Skeletal muscle tissue (tissue), 4 donors: ENCODE measurements around the gene BANF2. TPM values are rescaled to one million over a fixed set of nuclear protein-coding genes. Genes with fewer than 3 reads are reported as not detected.

Experiments used
- H3K27ac ChIP-seq: one replicate; pipeline ENCODE4 v1.7.0; 2013; ENCODE audit warnings: mild to moderate bottlenecking, low read depth, low read length, inconsistent platforms
- H3K27me3 ChIP-seq, 3 donors: one replicate each; pipeline ENCODE4 v1.7.0; 2013; ENCODE audit warnings: low read length in 3 of 3; ENCODE audit not compliant: control insufficient read depth in 3 of 3, insufficient read depth in 3 of 3
- H3K36me3 ChIP-seq, 3 donors: one replicate each; pipeline ENCODE4 v1.7.0; 2013; ENCODE audit warnings: low read length in 3 of 3; ENCODE audit not compliant: control insufficient read depth in 3 of 3, insufficient read depth in 3 of 3
- H3K4me1 ChIP-seq, 3 donors: one replicate each; pipeline ENCODE4 v1.7.0; 2013; ENCODE audit warnings: low read length in 3 of 3, mild to moderate bottlenecking in 3 of 3; ENCODE audit not compliant: control insufficient read depth in 3 of 3, insufficient read depth in 3 of 3
- H3K4me3 ChIP-seq, 3 donors: one replicate each; pipeline ENCODE4 v1.7.0; 2013; ENCODE audit warnings: low read length in 3 of 3
- H3K9ac ChIP-seq, 3 donors: one replicate each; pipeline ENCODE4 v1.7.0; 2013; ENCODE audit warnings: low read length in 3 of 3, mild to moderate bottlenecking in 3 of 3, moderate library complexity in 2 of 3, low read depth in 1 of 3
- H3K9me3 ChIP-seq, 3 donors: one replicate each; pipeline ENCODE4 v1.7.0; 2013; ENCODE audit warnings: low read length in 3 of 3; ENCODE audit not compliant: control insufficient read depth in 3 of 3
- total RNA-seq: library from RNA; depleted of rRNA; stranded (reverse); fragments of >200 nt; gene quantifications from one replicate; pipeline ENCODE4 v1.2.3, GENCODE V29; 2014
- donor health status: Osteomylitis.

BANF2 gene
- not detected for total RNA-seq

GRCh38 chr20:17699931-17700351 is at the start of gene BANF2:
TSS of gene BANF2 (plus strand) at chr20:17699966. CDS start at chr20:17725026, 25,060 bp downstream.
- H3K9ac ChIP-seq, result no peak within 1 kb of the TSS
- no peak within 1 kb of the TSS for H3K4me3 ChIP-seq
- H3K36me3 ChIP-seq, result no peaks in the 10 kb centered on the region
- no peaks in the 10 kb centered on the region for H3K27me3 ChIP-seq
- no peak within 1 kb of the TSS for H3K27ac ChIP-seq
- H3K9me3 ChIP-seq, result no peaks in the 10 kb centered on the region
- no peaks in the 10 kb centered on the region for H3K4me1 ChIP-seq

DNA sequence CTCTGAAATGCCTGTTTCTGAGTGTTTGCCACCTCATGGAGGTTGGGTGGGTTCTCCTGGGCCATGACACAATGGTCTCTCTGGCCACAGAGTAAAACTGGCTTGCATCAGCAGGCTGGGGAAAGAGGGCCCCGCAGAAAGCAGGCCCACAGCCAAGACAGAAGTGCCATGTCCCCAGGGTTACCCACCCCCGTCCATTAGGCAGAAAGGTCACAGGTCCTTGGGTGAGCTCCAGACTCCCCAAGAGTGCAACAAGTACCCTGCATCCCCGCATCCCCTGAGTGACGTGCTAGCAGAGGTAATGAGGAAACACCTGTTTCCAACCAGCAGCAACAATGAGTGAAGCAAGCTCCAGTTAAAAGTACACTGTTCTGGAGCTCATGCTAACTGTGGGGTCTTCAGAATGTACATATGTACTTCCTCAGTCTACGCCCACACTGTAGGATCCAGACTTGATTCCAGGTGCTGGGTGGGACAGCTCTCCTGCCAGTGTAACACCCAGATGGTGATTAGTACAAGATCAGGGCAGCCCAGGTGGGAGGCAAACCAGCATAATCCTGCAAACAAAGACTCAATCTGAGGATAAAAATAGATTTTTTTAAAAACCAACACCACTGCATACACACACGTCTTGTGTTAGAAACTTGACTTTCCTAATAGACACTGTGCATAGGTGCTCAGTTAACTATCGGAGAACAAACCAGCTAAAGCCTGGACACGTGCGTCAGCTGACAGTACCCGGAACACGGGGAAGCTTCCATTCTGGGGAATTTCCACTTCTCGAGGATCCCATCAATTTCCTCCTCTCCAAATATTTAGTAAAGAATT is 49.3 kb upstream of the BANF2 start:
- no peaks in the 10 kb centered on the region for H3K9me3 ChIP-seq
- peaks cover 0 to 8% (median 2%) of the 10 kb centered on the region in 3 donors for H3K36me3 ChIP-seq
- no peak overlapping the region for H3K4me3 ChIP-seq
- no peak overlapping the region for H3K27ac ChIP-seq
- H3K27me3 ChIP-seq, result no peaks in the 10 kb centered on the region
- H3K9ac ChIP-seq, result no peak overlapping the region
- peaks cover 51 to 54% (median 53%) of the 10 kb centered on the region in 3 donors for H3K4me1 ChIP-seq

GRCh38 chr20:17651129-17651759 is 48.5 kb upstream of the BANF2 start:
- no peak overlapping the region for H3K27ac ChIP-seq
- no peak overlapping the region for H3K9ac ChIP-seq
- no peaks in the 10 kb centered on the region for H3K9me3 ChIP-seq
- peaks cover 46 to 51% (median 48%) of the 10 kb centered on the region in 3 donors for H3K4me1 ChIP-seq
- H3K4me3 ChIP-seq, result no peak overlapping the region
- peaks cover 0 to 8% (median 2%) of the 10 kb centered on the region in 3 donors for H3K36me3 ChIP-seq
- H3K27me3 ChIP-seq, result no peaks in the 10 kb centered on the region

- Histone ChIP-seq H3K4me1 (peaks cover 42 to 48% (median 45%) of the 10 kb centered on the region in 3 donors), H3K9ac (peak overlapping the region in 1 of 3 donors; percentile 12), H3K27ac (no peak overlapping the region), H3K36me3 (peaks cover 0 to 8% (median 2%) of the 10 kb centered on the region in 3 donors), H3K4me3 (no peak overlapping the region), H3K27me3 (no peaks in the 10 kb centered on the region), H3K9me3 (no peaks in the 10 kb centered on the region)
Observed at GRCh38 chr20:17651760-17652388, 47.9 kb upstream of the BANF2 start.

DNA sequence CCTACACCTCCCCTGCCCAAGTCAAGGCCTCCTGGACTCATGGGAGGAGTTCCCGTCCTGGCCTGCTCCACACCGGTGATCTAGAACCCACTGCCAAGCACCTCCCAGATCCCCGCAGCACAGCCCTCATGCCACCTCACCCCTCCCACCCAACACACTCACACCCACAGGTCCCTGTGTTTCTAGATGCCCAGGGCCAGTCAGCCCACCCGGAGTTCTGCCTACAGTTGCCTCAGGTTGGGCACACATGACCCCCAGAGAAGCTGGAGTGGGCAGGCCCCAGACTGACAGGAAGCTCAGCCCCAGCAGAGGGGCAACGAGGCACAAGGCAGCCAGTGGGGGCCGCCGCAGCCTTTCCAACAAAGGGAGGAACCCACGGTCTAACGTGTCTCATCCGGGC is 47.4 kb upstream of the BANF2 start:
- H3K27ac ChIP-seq, result no peak overlapping the region
- peaks cover 0 to 8% (median 2%) of the 10 kb centered on the region in 3 donors for H3K36me3 ChIP-seq
- no peaks in the 10 kb centered on the region for H3K9me3 ChIP-seq
- no peak overlapping the region for H3K9ac ChIP-seq
- no peak overlapping the region for H3K4me3 ChIP-seq
- H3K27me3 ChIP-seq, result no peaks in the 10 kb centered on the region
- peaks cover 41 to 47% (median 43%) of the 10 kb centered on the region in 3 donors for H3K4me1 ChIP-seq

GRCh38 chr20:17653835-17654648 is 45.7 kb upstream of the BANF2 start:
- Histone ChIP-seq H3K4me1 (peaks cover 30 to 36% (median 32%) of the 10 kb centered on the region in 3 donors), H3K27ac (no peak overlapping the region), H3K36me3 (peaks cover 8 to 14% (median 11%) of the 10 kb centered on the region in 3 donors)

DNA sequence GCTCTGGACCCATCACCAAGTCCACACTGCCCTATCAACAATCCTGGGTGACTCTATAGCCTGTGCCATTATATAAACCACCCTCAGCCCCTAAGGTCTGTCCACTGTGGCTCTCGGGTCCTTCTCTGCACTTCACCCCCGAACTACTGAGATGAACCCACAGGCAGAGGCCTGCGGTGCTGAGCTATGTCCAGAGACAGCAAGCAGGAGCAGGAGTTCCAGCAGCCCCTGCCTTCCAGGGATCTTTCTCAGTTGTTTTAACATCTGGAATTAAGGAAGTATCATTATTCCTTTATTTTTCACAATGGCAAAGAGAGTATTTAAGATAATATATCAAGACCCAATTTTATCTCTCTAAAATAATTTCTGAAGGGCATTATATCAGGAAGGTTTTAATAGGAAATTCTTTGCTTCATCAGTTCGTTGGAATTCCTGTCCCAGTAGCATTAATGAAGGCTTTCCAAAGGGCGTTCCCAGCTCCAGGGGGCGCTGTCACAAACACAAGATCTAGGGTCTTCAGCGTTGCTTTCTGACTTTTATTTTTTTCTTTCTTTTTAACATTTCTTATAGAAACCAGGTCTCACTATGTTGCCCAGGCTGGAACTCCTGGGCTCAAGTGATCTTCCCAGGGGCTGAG is 45.0 kb upstream of the BANF2 start:
- Histone ChIP-seq H3K27me3 (no peaks in the 10 kb centered on the region), H3K36me3 (peaks cover 8 to 15% (median 11%) of the 10 kb centered on the region in 3 donors), H3K9me3 (no peaks in the 10 kb centered on the region), H3K9ac (no peak overlapping the region), H3K4me1 (peaks cover 28 to 34% (median 30%) of the 10 kb centered on the region in 3 donors), H3K4me3 (no peak overlapping the region), H3K27ac (no peak overlapping the region)

More at GRCh38 chr20:17653835-17654648, 45.7 kb upstream of the BANF2 start:
- H3K9ac ChIP-seq, result no peak overlapping the region
- no peak overlapping the region for H3K4me3 ChIP-seq
- no peaks in the 10 kb centered on the region for H3K9me3 ChIP-seq
- no peaks in the 10 kb centered on the region for H3K27me3 ChIP-seq

GRCh38 chr20:17655286-17655651 is 44.5 kb upstream of the BANF2 start:
- Histone ChIP-seq H3K4me1 (peaks cover 27 to 30% (median 30%) of the 10 kb centered on the region in 3 donors), H3K27me3 (no peaks in the 10 kb centered on the region), H3K27ac (no peak overlapping the region), H3K36me3 (peaks cover 8 to 17% (median 11%) of the 10 kb centered on the region in 3 donors), H3K4me3 (no peak overlapping the region), H3K9ac (no peak overlapping the region), H3K9me3 (no peaks in the 10 kb centered on the region)

GRCh38 chr20:17655865-17656479 is 43.8 kb upstream of the BANF2 start:
- no peaks in the 10 kb centered on the region for H3K27me3 ChIP-seq
- peak overlapping the region in 1 of 3 donors; percentile 3 for H3K9ac ChIP-seq
- no peak overlapping the region for H3K27ac ChIP-seq
- peaks cover 8 to 15% (median 11%) of the 10 kb centered on the region in 3 donors for H3K36me3 ChIP-seq
- no peaks in the 10 kb centered on the region for H3K9me3 ChIP-seq
- no peak overlapping the region for H3K4me3 ChIP-seq
- H3K4me1 ChIP-seq, result peaks cover 26 to 29% (median 27%) of the 10 kb centered on the region in 3 donors
